GM12878 (cell line): ENCODE data around the gene BMF. TPM values are rescaled to one million over a fixed set of nuclear protein-coding genes. Genes with fewer than 3 reads are reported as not detected.

Experiments
- ATAC-seq: fragments of 200-7000 bp; cut with Tn5 transposase; 3 replicates; pipeline ENCODE4 v1.9.1; 2020; ENCODE audit warnings: mild to moderate bottlenecking, moderate library complexity
- BruUV-seq: library from RNA; stranded (reverse); fragments of 400-500 nt; replicated peaks from 2 replicates; lab custom pipeline; 2021; lab: Mats Ljungman, UMichigan
- CTCF ChIA-PET: fragments of 300-600 bp; sonication (Branson Sonifier 250); formaldehyde crosslinking; extraction: SDS; loops from one replicate; lab custom pipeline; 2021; ENCODE audit warnings: inconsistent platforms; lab: Yijun Ruan, JAX
- POLR2A ChIA-PET: fragments of 350-600 bp; formaldehyde crosslinking; extraction: SDS; loops from one replicate; lab custom pipeline; 2021; ENCODE audit warnings: inconsistent platforms; lab: Charles Lee
- RAD21 ChIA-PET: fragments of 300-600 bp; sonication (Branson Sonifier 250); formaldehyde crosslinking; loops from one replicate; lab custom pipeline; 2023; ENCODE audit warnings: antibody characterized with exemption; ENCODE audit not compliant: unreplicated experiment; lab: Charles Lee
- SMC1A ChIA-PET: fragments of 300-600 bp; sonication (Branson Sonifier 250); formaldehyde crosslinking; loops from one replicate; lab custom pipeline; 2023; ENCODE audit not compliant: unreplicated experiment, uncharacterized antibody; lab: Charles Lee
- DNase-seq: peaks from one replicate; pipeline ENCODE4 v3.0.0-alpha.2; 2011; ENCODE audit warnings: low read depth, low spot score
- FAIRE-seq: peaks from 3 replicates; lab custom pipeline; 2011; peaks lifted over from hg19 to GRCh38; lab: Jason Lieb, UNC
- H2AFZ ChIP-seq: 2 replicates; pipeline ENCODE4 v1.6.0; 2011; ENCODE audit warnings: low read depth, low read length, control low read depth; ENCODE audit not compliant: control insufficient read depth
- H3K27ac ChIP-seq: 2 replicates; pipeline ENCODE4 v1.5.1; 2011; ENCODE audit warnings: control low read depth; ENCODE audit not compliant: control insufficient read depth, insufficient read depth
- H3K27me3 ChIP-seq, 2 experiments: replicated peaks in 1 of 2; 2 replicates each; pipeline versions ENCODE4 v1.6.0 to v1.6.1; 2011; ENCODE audit warnings: low read length in 1 of 2; ENCODE audit not compliant: control insufficient read depth in 2 of 2, insufficient read depth in 2 of 2
- H3K36me3 ChIP-seq, 2 experiments: 2 replicates each; pipeline ENCODE4 v1.5.1; 2011; ENCODE audit warnings: low read length in 1 of 2; ENCODE audit not compliant: control insufficient read depth in 2 of 2, insufficient read depth in 2 of 2
- H3K4me1 ChIP-seq: 2 replicates; pipeline ENCODE4 v1.6.1; 2011; ENCODE audit warnings: mild to moderate bottlenecking, low read length, moderate library complexity, mixed read lengths; ENCODE audit not compliant: control insufficient read depth, insufficient read depth
- H3K4me2 ChIP-seq: 2 replicates; pipeline ENCODE4 v1.6.0; 2011; ENCODE audit warnings: control low read depth; ENCODE audit not compliant: control insufficient read depth, insufficient read depth
- H3K4me3 ChIP-seq: fragments of 200-600 bp; sonication (generic); 2 replicates; pipeline ENCODE4 v1.5.1; 2016
- H3K79me2 ChIP-seq: 2 replicates; pipeline ENCODE4 v1.6.0; 2011; ENCODE audit warnings: low read length; ENCODE audit not compliant: control insufficient read depth, insufficient read depth
- H3K9ac ChIP-seq: 2 replicates; pipeline ENCODE4 v1.8.0; 2011; ENCODE audit warnings: low read length, control low read depth, mixed read lengths; ENCODE audit not compliant: control insufficient read depth, insufficient read depth
- H3K9me3 ChIP-seq: replicated peaks from 3 replicates; pipeline ENCODE4 v1.5.1; 2011; ENCODE audit warnings: mild to moderate bottlenecking, low read length; ENCODE audit not compliant: control insufficient read depth, insufficient read depth
- H4K20me1 ChIP-seq: 2 replicates; pipeline ENCODE4 v1.6.0; 2011; ENCODE audit not compliant: control insufficient read depth, insufficient read depth
- CBFB ChIP-seq: IDR thresholded peaks from 2 replicates; pipeline ENCODE4 v1.6.1; 2016; ENCODE audit warnings: antibody characterized with exemption, low read depth
- CHD4 ChIP-seq: fragments of 200-600 bp; sonication (generic); IDR thresholded peaks from 2 replicates; pipeline ENCODE4 v1.6.1; 2016; ENCODE audit warnings: mild to moderate bottlenecking
- GATAD2B ChIP-seq: fragments of 450-650 bp; conservative IDR thresholded peaks from 2 replicates; pipeline ENCODE4 v1.6.1; 2017; ENCODE audit warnings: low read depth, mild to moderate bottlenecking, moderate library complexity
- NR2F1 ChIP-seq: fragments of 450-650 bp; conservative IDR thresholded peaks from 2 replicates; pipeline ENCODE4 v1.6.1; 2017; ENCODE audit warnings: mild to moderate bottlenecking
- POU2F2 ChIP-seq: IDR thresholded peaks from 3 replicates; pipeline ENCODE4 v1.6.1; 2011; ENCODE audit warnings: low read depth, mild to moderate bottlenecking, low read length, borderline replicate concordance
- SMAD1 ChIP-seq: fragments of 450-650 bp; IDR thresholded peaks from 2 replicates; pipeline ENCODE4 v1.6.1; 2018; ENCODE audit warnings: mild to moderate bottlenecking, low read depth; ENCODE audit not compliant: partially characterized antibody
- TBL1XR1 ChIP-seq: IDR thresholded peaks from 2 replicates; pipeline ENCODE4 v1.6.1; 2012; ENCODE audit warnings: low read depth, low read length, improper control_type of control experiment
- TCF3 ChIP-seq: IDR thresholded peaks from 2 replicates; pipeline ENCODE4 v1.6.1; 2012; ENCODE audit warnings: low read depth, mild to moderate bottlenecking, low read length, borderline replicate concordance; ENCODE audit not compliant: insufficient read depth
- WRNIP1 ChIP-seq: IDR thresholded peaks from 2 replicates; pipeline ENCODE4 v1.6.1; 2011; ENCODE audit warnings: low read depth, low read length, improper control_type of control experiment, borderline replicate concordance
- WGBS: methylation state at CpG from one replicate; pipeline ENCODE4 v1.1.6; 2016; ENCODE audit warnings: low lambda C conversion rate; ENCODE audit not compliant: insufficient replicate concordance, insufficient coverage; ENCODE audit errors: missing lambda C conversion rate; 5-methylcytosine and 5-hydroxymethylcytosine counted together
- in situ Hi-C: fragments of 300-500 bp; cut with MboI; formaldehyde crosslinking; loops from 9 replicates; pipeline ENCODE4 v1.14.3; 2018; ENCODE audit warnings: mixed read lengths
- intact Hi-C: fragments of 100-400 bp; cut with micrococcal nuclease; formaldehyde crosslinking; loops from one replicate; pipeline ENCODE4 v1.14.2; 2022; ENCODE audit not compliant: unreplicated experiment
- polyA plus RNA-seq, 11 experiments: library from polyadenylated mRNA; depleted of rRNA in 4 of 11; unstranded in 6 of 11; stranded (reverse) in 5 of 11; fragments of >200 nt; fragmentation: Nextera tagmentation in 4 of 11; fragmentation: Illumina TruSeq in 1 of 11; extraction: Ambion mirVana in 4 of 11; extraction: Trizol in 1 of 11; gene quantifications; 1 replicate in 1 of 11; 2 replicates in 10 of 11; pipeline versions ENCODE4 v1.2.1 to v1.2.3, GENCODE V29; 2011 to 2016; ENCODE audit warnings: inconsistent platforms in 2 of 11, missing spikeins in 2 of 11, low read depth in 1 of 11
- total RNA-seq, 4 experiments: library from RNA; depleted of rRNA in 3 of 4; stranded (reverse); fragments of >200 nt in 3 of 4; fragmentation: Illumina TruSeq in 1 of 4; extraction: Trizol in 1 of 4; gene quantifications; 2 replicates each; pipeline versions ENCODE4 v1.2.1 to v1.2.3, GENCODE V29; 2013 to 2021
- TF ChIP-seq, protein P1 (sequence below): fragments of 450-650 bp; IDR thresholded peaks from 2 replicates; pipeline ENCODE4 v1.6.1; 2018; ENCODE audit warnings: borderline replicate concordance, mild to moderate bottlenecking; ENCODE audit not compliant: partially characterized antibody
- TF ChIP-seq, protein P2 (sequence below), 3 experiments: IDR thresholded peaks in 2 of 3; conservative IDR thresholded peaks in 1 of 3; 2 replicates each; pipeline ENCODE4 v1.5.1; 2011; ENCODE audit warnings: low read depth in 3 of 3, low read length in 3 of 3, mild to moderate bottlenecking in 3 of 3, control low read depth in 2 of 3, moderate library complexity in 2 of 3, inconsistent platforms in 1 of 3, mixed read lengths in 1 of 3; ENCODE audit not compliant: control insufficient read depth in 2 of 3, insufficient read depth in 1 of 3; ENCODE audit errors: extremely low read depth in 1 of 3
- TF ChIP-seq, protein P3 (sequence below): IDR thresholded peaks from 2 replicates; pipeline ENCODE4 v1.6.1; 2012; ENCODE audit warnings: low read depth, low read length, improper control_type of control experiment

The BMF gene
- total and polyA plus RNA-seq, 10 of the 15 experiments (the other 5 are each of a cell fraction or from before 2014, with no cell fraction given), result 0.82 to 34.9 (median 16.9) TPM

DNA sequence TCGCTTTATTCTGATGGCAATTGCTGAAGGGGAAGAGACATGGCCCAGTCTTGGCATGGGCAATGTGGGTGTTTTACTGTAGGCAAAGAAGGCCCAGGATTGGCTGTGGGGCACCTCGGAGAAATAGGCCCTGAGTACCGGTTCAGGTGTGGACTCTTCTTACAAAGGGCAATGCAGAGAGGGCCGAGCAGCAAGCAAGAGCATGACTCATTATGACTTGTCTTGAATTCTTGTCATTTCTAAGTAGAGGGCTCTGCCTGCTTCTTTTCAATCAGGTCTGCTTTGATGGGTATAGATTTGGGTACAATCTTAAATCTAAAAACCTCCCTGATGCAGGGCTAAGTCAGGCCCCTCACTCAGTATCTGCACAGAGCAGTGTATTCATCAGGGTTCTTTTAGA is 37.4 kb upstream of the BMF start (continued):
- no peak for TF ChIP-seq GATAD2B
- no peak for TF ChIP-seq WRNIP1
- no peak for TF ChIP-seq NR2F1
- TF ChIP-seq, protein P1, sequence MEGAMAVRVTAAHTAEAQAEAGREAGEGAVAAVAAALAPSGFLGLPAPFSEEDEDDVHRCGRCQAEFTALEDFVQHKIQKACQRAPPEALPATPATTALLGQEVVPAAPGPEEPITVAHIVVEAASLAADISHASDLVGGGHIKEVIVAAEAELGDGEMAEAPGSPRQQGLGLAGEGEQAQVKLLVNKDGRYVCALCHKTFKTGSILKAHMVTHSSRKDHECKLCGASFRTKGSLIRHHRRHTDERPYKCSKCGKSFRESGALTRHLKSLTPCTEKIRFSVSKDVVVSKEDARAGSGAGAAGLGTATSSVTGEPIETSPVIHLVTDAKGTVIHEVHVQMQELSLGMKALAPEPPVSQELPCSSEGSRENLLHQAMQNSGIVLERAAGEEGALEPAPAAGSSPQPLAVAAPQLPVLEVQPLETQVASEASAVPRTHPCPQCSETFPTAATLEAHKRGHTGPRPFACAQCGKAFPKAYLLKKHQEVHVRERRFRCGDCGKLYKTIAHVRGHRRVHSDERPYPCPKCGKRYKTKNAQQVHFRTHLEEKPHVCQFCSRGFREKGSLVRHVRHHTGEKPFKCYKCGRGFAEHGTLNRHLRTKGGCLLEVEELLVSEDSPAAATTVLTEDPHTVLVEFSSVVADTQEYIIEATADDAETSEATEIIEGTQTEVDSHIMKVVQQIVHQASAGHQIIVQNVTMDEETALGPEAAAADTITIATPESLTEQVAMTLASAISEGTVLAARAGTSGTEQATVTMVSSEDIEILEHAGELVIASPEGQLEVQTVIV, result no peak
- TF ChIP-seq CBFB, result no peak
- TF ChIP-seq CHD4, result no peak

DNA sequence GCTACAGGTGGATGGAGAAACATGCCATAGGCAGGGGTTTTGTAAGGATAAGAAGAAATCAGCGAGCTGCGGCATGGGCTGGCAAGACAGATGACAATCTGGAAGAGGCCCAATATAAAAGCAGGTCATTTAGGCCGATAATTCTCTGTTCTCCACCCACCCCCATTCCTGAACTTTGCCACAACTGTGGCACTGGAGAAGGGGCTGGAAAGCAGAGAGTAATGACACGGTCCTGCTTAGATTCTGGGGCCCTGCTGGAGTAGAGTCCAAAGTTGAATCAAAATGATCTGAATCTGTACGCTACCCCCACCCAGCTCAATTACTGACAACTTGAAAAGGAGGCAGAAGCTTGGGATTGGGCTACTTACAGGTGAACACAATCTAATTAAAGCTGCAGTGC is 33.7 kb upstream of the BMF start:
- BruUV-seq, result no TSS peak
- Histone ChIP-seq H3K9me3 (no peaks in the 10 kb centered on the region), H4K20me1 (no peaks in the 10 kb centered on the region), H3K4me3 (no peak overlapping the region), H3K79me2 (no peaks in the 10 kb centered on the region), H3K36me3 (no peaks in the 10 kb centered on the region)
- 71% methylated on average over 5 of the region's 5 CpGs for WGBS
- TF ChIP-seq, protein P2, sequence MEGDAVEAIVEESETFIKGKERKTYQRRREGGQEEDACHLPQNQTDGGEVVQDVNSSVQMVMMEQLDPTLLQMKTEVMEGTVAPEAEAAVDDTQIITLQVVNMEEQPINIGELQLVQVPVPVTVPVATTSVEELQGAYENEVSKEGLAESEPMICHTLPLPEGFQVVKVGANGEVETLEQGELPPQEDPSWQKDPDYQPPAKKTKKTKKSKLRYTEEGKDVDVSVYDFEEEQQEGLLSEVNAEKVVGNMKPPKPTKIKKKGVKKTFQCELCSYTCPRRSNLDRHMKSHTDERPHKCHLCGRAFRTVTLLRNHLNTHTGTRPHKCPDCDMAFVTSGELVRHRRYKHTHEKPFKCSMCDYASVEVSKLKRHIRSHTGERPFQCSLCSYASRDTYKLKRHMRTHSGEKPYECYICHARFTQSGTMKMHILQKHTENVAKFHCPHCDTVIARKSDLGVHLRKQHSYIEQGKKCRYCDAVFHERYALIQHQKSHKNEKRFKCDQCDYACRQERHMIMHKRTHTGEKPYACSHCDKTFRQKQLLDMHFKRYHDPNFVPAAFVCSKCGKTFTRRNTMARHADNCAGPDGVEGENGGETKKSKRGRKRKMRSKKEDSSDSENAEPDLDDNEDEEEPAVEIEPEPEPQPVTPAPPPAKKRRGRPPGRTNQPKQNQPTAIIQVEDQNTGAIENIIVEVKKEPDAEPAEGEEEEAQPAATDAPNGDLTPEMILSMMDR (IDR thresholded peaks at IDR 0.05 in 2 of 3, conservative IDR thresholded peaks at IDR 0.05 in 1 of 3; ENCODE audit: control insufficient read depth in 2 of 3, extremely low read depth in 1 of 3, insufficient read depth in 1 of 3, low read depth in 3 of 3, low read length in 3 of 3), result no peak
- no peak for TF ChIP-seq POU2F2
- no peak for TF ChIP-seq TCF3
- TF ChIP-seq TBL1XR1, result no peak
- no peak for TF ChIP-seq SMAD1
- TF ChIP-seq, protein P3, sequence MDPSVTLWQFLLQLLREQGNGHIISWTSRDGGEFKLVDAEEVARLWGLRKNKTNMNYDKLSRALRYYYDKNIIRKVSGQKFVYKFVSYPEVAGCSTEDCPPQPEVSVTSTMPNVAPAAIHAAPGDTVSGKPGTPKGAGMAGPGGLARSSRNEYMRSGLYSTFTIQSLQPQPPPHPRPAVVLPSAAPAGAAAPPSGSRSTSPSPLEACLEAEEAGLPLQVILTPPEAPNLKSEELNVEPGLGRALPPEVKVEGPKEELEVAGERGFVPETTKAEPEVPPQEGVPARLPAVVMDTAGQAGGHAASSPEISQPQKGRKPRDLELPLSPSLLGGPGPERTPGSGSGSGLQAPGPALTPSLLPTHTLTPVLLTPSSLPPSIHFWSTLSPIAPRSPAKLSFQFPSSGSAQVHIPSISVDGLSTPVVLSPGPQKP, result no peak
- TF ChIP-seq, all 136 proteins: peak for 0
- Histone ChIP-seq H3K27me3 (no peaks in the 10 kb centered on the region), H3K4me1 (no peaks in the 10 kb centered on the region), H3K9ac (no peak overlapping the region), H3K4me2 (no peak overlapping the region), H3K27ac (no peak overlapping the region), H2AFZ (no peak overlapping the region)
- RAD21 ChIA-PET, result no interaction called here
- CTCF ChIA-PET, result interaction anchor here (2.4 kb wide), 1 partner anchor 97 kb away, joined by 7 read pairs; no protein-coding TSS in a partner anchor
- ATAC-seq (no peak), FAIRE-seq (no peak), DNase-seq (no peak)
- in situ Hi-C loops (no loop called here), intact Hi-C loops (no loop called here)
- SMC1A ChIA-PET, result interaction anchor here (0.8 to 1.3 kb wide), 4 partner anchors 28 to 97 kb away, joined by 3 to 4 read pairs (median 3); no protein-coding TSS in a partner anchor
- POLR2A ChIA-PET, result no interaction called here
